Measurements from ENCODE around the gene AIPL1. TPM values are rescaled to one million over a fixed set of nuclear protein-coding genes. Genes with fewer than 3 reads are reported as not detected.

Gene AIPL1
- total RNA-seq, 1 experiment from 2014 or later, result not detected

DNA sequence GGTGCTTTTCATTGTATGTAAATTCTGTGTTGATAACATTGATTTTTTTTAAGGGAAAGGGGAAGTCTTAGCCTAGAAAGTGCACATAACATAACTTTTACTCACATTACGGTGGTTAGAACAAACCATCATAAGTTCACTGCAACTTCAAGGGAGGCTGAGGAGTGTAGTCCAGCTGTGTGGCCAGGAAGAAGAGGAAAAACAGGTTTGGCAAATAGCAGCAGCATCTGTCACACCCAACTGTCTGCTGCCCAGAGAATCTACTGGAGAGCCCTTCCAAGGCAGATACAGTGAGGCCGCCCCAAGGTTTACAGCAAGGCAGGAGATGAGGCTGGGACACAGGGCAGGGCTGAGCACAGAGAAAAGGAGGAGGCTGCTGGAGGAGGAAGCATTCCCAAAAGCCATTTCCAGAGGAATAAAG lies 60.6 kb downstream of the AIPL1 start:
- POLR2A ChIA-PET (ENCODE audit: low non-redundant PET), result no interaction called here
- intact Hi-C loops (cut with micrococcal nuclease; ENCODE audit: unreplicated experiment), result no loop called here
- Histone ChIP-seq H3K4me3 (ENCODE audit: low read depth, low read length, poor library complexity, severe bottlenecking) (no peak overlapping the region), H3K9me3 (ENCODE audit: low read depth, low read length, poor library complexity, severe bottlenecking) (no peaks in the 10 kb centered on the region), H3K27me3 (replicated peaks; ENCODE audit: insufficient read depth, low read depth, low read length, poor library complexity) (peaks cover 10% of the 10 kb centered on the region), H3K27ac (ENCODE audit: low read depth, low read length, poor library complexity, severe bottlenecking) (no peak overlapping the region), H3K36me3 (ENCODE audit: insufficient read depth, low read length, poor library complexity, severe bottlenecking) (no peaks in the 10 kb centered on the region), H3K4me1 (ENCODE audit: insufficient read depth, low read length, poor library complexity, severe bottlenecking) (no peaks in the 10 kb centered on the region)
- no TSS peak for BruUV-seq (replicated peaks)
- DNase-seq (ENCODE audit: low spot score), result no peak
- TF ChIP-seq, protein P1, sequence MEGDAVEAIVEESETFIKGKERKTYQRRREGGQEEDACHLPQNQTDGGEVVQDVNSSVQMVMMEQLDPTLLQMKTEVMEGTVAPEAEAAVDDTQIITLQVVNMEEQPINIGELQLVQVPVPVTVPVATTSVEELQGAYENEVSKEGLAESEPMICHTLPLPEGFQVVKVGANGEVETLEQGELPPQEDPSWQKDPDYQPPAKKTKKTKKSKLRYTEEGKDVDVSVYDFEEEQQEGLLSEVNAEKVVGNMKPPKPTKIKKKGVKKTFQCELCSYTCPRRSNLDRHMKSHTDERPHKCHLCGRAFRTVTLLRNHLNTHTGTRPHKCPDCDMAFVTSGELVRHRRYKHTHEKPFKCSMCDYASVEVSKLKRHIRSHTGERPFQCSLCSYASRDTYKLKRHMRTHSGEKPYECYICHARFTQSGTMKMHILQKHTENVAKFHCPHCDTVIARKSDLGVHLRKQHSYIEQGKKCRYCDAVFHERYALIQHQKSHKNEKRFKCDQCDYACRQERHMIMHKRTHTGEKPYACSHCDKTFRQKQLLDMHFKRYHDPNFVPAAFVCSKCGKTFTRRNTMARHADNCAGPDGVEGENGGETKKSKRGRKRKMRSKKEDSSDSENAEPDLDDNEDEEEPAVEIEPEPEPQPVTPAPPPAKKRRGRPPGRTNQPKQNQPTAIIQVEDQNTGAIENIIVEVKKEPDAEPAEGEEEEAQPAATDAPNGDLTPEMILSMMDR (conservative IDR thresholded peaks at IDR 0.05; ENCODE audit: low read depth, low read length), result no peak
- TF ChIP-seq EZH2 (IDR thresholded peaks at IDR 0.05; ENCODE audit: borderline replicate concordance, low read depth, low read length, poor library complexity, severe bottlenecking), result no peak
- CTCF ChIA-PET, result no interaction called here

Other genes with a start within 250 kb of the AIPL1 start
- gene PIMREG, start 9.3 kb upstream of the AIPL1 start, total RNA-seq (2021), result 90.5 and 107 TPM in 2 replicates
- gene PITPNM3, start 121.4 kb upstream of the AIPL1 start, total RNA-seq (2021), result 0.71 and 1.9 TPM in 2 replicates
- gene KIAA0753, start 205.6 kb upstream of the AIPL1 start, total RNA-seq (2021), result 41.2 and 42.8 TPM in 2 replicates
- gene TXNDC17, start 205.9 kb upstream of the AIPL1 start, total RNA-seq (2021), result 140 and 147 TPM in 2 replicates
- gene MED31, start 216.5 kb upstream of the AIPL1 start, total RNA-seq (2021), result 27.9 and 28.0 TPM in 2 replicates
- 3.1 and 3.3 TPM in 2 replicates for gene C17orf100, start 216.6 kb upstream of the AIPL1 start, total RNA-seq (2021)

Measured in A673 (cell line).